K562 (cell line): ENCODE results near the gene CD82. TPM values are rescaled to one million over a fixed set of nuclear protein-coding genes. Genes with fewer than 3 reads are reported as not detected.

Experiments
- CLOCK ChIP-seq: fragments of 250-450 bp; sonication (Bioruptor Pico); IDR thresholded peaks from 2 replicates; pipeline ENCODE4 v1.4.0; 2020; ENCODE audit warnings: mild to moderate bottlenecking, moderate library complexity, borderline replicate concordance
- DIDO1 ChIP-seq: fragments of 450-650 bp; IDR thresholded peaks from 2 replicates; pipeline ENCODE4 v1.6.1; 2016; ENCODE audit warnings: low read depth, missing biosample characterization, missing genetic modification characterization
- KLF13 ChIP-seq: fragments of 450-650 bp; IDR thresholded peaks from 2 replicates; pipeline ENCODE4 v1.6.1; 2016; ENCODE audit warnings: missing genetic modification characterization, low read depth, mild to moderate bottlenecking, missing compliant biosample characterization, moderate library complexity, borderline replicate concordance
- MGA ChIP-seq: fragments of 450-650 bp; IDR thresholded peaks from 2 replicates; pipeline ENCODE4 v1.6.1; 2016; ENCODE audit warnings: mild to moderate bottlenecking, moderate library complexity
- ZNF780A ChIP-seq: fragments of 250-450 bp; sonication (Bioruptor Pico); IDR thresholded peaks from 2 replicates; pipeline ENCODE4 v1.5.0; 2021; ENCODE audit warnings: mild to moderate bottlenecking
- polyA plus RNA-seq, 8 experiments: library from polyadenylated mRNA; depleted of rRNA in 4 of 8; stranded (reverse) in 5 of 8; unstranded in 3 of 8; fragments of >200 nt; fragmentation: Nextera tagmentation in 2 of 8; fragmentation: Illumina TruSeq in 1 of 8; extraction: Ambion mirVana in 2 of 8; extraction: Trizol in 1 of 8; gene quantifications; 2 replicates each; pipeline versions ENCODE4 v1.2.1 to v1.2.3, GENCODE V29; 2011 to 2014; ENCODE audit warnings: inconsistent platforms in 1 of 8, missing spikeins in 1 of 8
- total RNA-seq, 7 experiments: library from RNA; depleted of rRNA in 6 of 7; stranded (reverse); fragments of >200 nt in 6 of 7; fragmentation: Illumina TruSeq in 2 of 7; extraction: Trizol in 2 of 7; gene quantifications; 2 replicates each; pipeline versions ENCODE4 v1.2.1 to v1.2.3, GENCODE V29; 2011 to 2021; ENCODE audit warnings: low replicate concordance in 1 of 7

CD82 gene
- total and polyA plus RNA-seq, 9 of the 15 experiments (the other 6 are each of a cell fraction or from before 2014, with no cell fraction given) = 0.27 to 9.4 (median 3.0) TPM

GRCh38 chr11:44564670-44565210 lies 723 bp upstream of the CD82 start (continued):
- no peak for TF ChIP-seq CLOCK
- TF ChIP-seq DIDO1 (tag) = no peak; the same call in 1 of the 2 replicates
- TF ChIP-seq ZNF780A (CRISPR knock-in tag) = no peak
- peak; percentile 6; the same call in 1 of the 2 replicates for TF ChIP-seq MGA
- TF ChIP-seq KLF13 (tag) = no peak
